ENCODE results near the gene LENEP. TPM values are rescaled to one million over a fixed set of nuclear protein-coding genes. Genes with fewer than 3 reads are reported as not detected.
A peak's percentile ranks its signal among the peaks of the same experiment; 100 is the strongest.

The LENEP gene
- total and polyA plus RNA-seq, 4 experiments from 2014 or later, result 1.1 to 3.1 TPM; not detected in 2

DNA sequence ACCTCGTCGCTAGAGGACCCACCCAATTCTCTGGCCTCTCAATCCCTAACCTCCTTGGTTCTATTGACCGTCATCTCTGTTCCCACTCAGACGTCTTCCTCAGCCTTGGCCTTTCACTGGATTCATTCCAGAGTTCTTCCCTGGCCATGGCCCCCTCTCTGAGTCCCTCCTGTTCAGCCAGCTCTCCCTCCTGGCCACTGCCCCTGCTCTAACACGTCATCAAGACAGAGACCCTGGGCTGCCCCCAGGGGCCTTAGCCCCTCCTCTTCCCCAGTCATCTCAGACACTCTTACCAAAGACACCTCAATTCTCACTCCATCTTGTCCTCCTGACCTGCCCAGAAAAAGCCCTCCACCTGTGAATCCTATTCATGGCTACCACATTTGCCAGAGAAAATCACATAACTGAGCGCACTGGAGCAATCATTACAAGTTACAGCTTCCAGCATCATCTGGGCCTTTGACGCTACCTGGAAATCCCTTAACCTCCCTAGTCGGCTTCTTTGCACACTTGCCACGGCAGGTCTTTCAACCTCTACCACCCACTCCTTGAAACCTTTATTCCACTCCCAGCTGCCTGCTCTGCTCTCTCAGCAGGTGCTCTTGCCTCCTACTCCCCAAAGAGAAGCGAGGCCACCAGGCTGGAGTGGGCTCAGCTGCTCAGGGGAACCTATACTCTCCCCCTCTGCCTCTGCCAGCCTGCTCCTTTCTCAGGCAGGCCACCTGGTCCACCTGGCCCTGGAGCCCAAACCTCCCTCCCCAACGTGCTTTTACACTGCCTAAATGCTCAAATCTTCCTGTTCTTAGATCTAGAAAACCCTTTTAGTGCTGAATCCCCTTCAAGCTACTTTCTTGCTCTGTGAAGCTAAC lies 26.2 kb downstream of the LENEP start:
- Histone ChIP-seq H3K9me3 (ENCODE audit: control insufficient read depth in 1 of 2, low read length in 2 of 2) (no peaks in the 10 kb centered on the region), H3K27ac (ENCODE audit: low read depth, low read length) (no peak overlapping the region), H3K36me3 (ENCODE audit: insufficient read depth, low read length) (peaks cover 8% of the 10 kb centered on the region), H3K4me3 (ENCODE audit: low read length in 2 of 2) (no peak overlapping the region), H3K27me3 (ENCODE audit: insufficient read depth, low read length) (no peaks in the 10 kb centered on the region), H3K4me1 (ENCODE audit: insufficient read depth, low read length) (peaks cover 41% of the 10 kb centered on the region)
- intact Hi-C loops (cut with micrococcal nuclease), result no loop called here
- peaks cover 31 to 63% (median 47%) of the 10 kb centered on the region in 4 donors for H3K4me1 Mint-ChIP-seq
- ChIA-PET POLR2A (ENCODE audit: partially characterized antibody) (interaction anchor here (0.6 to 38.9 kb wide), 5 partner anchors 11 to 49 kb away, joined by 3 to 1543 read pairs (median 67); partner anchors contain the start of genes CKS1B, FLAD1, LENEP and PBXIP1), CTCF (ENCODE audit: partially characterized antibody) (interaction anchor here (0.7 to 18.7 kb wide), 15 partner anchors 8 to 460 kb away, joined by 3 to 381 read pairs (median 3); partner anchors contain the start of genes ADAM15, CKS1B, FLAD1 and LENEP)
- H3K27me3 Mint-ChIP-seq, result no peaks in the 10 kb centered on the region
- H3K27ac Mint-ChIP-seq, result peak overlapping the region; percentile 65 to 91 (median 87)
- H3K36me3 Mint-ChIP-seq, result peaks cover 9 to 14% of the 10 kb centered on the region in 2 donors
- peaks cover 0 to 1% (median 0%) of the 10 kb centered on the region in 8 donors for H3K9me3 Mint-ChIP-seq
- H3K4me3 Mint-ChIP-seq, result peak overlapping the region in 4 of 8 donors; percentile 9 to 43 (median 22)
- no peak for DNase-seq

DNA sequence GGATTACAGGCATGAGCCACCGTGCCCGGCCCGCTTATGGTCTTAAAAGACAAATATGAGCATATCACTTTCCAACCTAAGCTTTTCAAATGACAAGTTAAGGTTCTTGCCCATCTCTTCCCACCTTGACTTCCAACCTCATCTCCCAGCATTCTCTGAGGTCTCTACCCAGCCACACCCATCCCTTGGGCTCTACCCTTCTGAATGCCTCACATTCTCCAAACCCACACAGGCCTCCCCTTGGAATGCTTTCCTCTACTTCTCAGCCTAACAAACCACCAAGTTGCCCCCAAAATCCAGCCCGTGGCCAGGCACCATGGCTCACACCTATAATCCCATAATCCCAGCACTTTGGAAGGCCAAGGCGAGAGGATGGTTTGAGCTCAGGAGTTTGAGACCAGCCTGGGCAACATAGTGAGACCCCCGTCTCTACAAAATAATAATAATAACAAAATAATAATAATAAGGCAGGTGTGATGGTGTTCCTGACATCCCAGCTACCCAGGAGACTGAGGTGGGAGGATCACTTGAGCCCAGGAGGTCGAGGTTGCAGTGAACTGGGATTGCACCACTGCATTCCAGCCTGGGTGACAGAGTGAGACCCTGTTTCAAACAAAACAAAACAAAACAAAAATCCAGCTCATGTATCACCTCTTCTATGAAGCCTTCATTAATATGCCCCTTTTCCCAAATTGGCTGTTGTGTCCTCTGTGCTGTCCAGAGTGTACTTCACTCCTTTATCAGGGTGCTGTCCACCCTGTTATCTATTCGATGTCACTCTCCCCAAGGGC lies 28.9 kb downstream of the LENEP start:
- CTCF ChIA-PET (ENCODE audit: partially characterized antibody), result interaction anchor here (1.0 to 18.7 kb wide), 4 partner anchors 23 to 39 kb away, joined by 3 to 381 read pairs (median 6); partner anchors contain the start of genes LENEP and ZBTB7B
- H3K9me3 ChIP-seq (ENCODE audit: control insufficient read depth in 1 of 2, low read length in 2 of 2), result no peaks in the 10 kb centered on the region
- intact Hi-C loops (cut with micrococcal nuclease), result no loop called here
- H3K36me3 Mint-ChIP-seq, result peaks cover 2 to 4% of the 10 kb centered on the region in 2 donors
- no peak overlapping the region for H3K27ac ChIP-seq (ENCODE audit: low read depth, low read length)
- no peaks in the 10 kb centered on the region for H3K36me3 ChIP-seq (ENCODE audit: insufficient read depth, low read length)
- no peak for DNase-seq
- H3K27me3 Mint-ChIP-seq, result no peaks in the 10 kb centered on the region
- H3K4me1 Mint-ChIP-seq, result peaks cover 19 to 39% (median 27%) of the 10 kb centered on the region in 4 donors
- no peak overlapping the region for H3K4me3 Mint-ChIP-seq
- peaks cover 14% of the 10 kb centered on the region for H3K4me1 ChIP-seq (ENCODE audit: insufficient read depth, low read length)
- H3K27me3 ChIP-seq (ENCODE audit: insufficient read depth, low read length), result no peaks in the 10 kb centered on the region
- POLR2A ChIA-PET (ENCODE audit: partially characterized antibody), result interaction anchor here (1.0 to 38.9 kb wide), 5 partner anchors 9 to 86 kb away, joined by 3 to 1543 read pairs (median 5); partner anchors contain the start of genes CKS1B, FLAD1, PBXIP1 and PMVK
- no peak overlapping the region for H3K4me3 ChIP-seq (ENCODE audit: low read length in 2 of 2)
- H3K9me3 Mint-ChIP-seq, result peaks cover 0 to 1% (median 0%) of the 10 kb centered on the region in 8 donors
- peak overlapping the region in 3 of 7 donors; percentile 72 to 85 (median 81) for H3K27ac Mint-ChIP-seq

DNA sequence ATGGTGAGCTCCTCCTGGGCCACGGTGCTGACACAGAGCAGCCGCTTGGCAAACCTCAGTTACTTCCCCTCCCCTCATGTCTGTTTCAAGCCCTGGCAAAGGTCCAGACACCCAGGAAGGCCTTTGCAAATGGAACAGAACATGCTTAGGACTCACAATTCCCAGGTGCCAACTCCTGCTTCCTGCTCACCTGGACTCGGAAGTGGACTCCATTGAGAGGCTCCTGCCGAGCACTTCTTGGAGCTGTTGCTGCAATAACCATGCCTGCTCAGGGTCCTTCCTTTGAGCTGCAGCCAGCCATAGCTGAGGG lies 29.5 kb downstream of the LENEP start:
- peaks cover 8% of the 10 kb centered on the region for H3K4me1 ChIP-seq (ENCODE audit: insufficient read depth, low read length)
- no peaks in the 10 kb centered on the region for H3K27me3 ChIP-seq (ENCODE audit: insufficient read depth, low read length)
- no peak overlapping the region for H3K4me3 ChIP-seq (ENCODE audit: low read length in 2 of 2)
- intact Hi-C loops (cut with micrococcal nuclease), result no loop called here
- CTCF ChIA-PET (ENCODE audit: partially characterized antibody), result interaction anchor here (1.0 to 18.7 kb wide), 6 partner anchors 16 to 42 kb away, joined by 3 to 381 read pairs (median 4); partner anchors contain the start of genes LENEP and ZBTB7B
- Mint-ChIP-seq H3K4me1 (peaks cover 19 to 35% (median 23%) of the 10 kb centered on the region in 4 donors), H3K4me3 (no peak overlapping the region), H3K27ac (peak overlapping the region in 3 of 7 donors; percentile 72 to 85 (median 81)), H3K36me3 (peaks cover 0 to 4% of the 10 kb centered on the region in 2 donors), H3K27me3 (no peaks in the 10 kb centered on the region), H3K9me3 (peaks cover 0 to 1% (median 0%) of the 10 kb centered on the region in 8 donors)
- POLR2A ChIA-PET (ENCODE audit: partially characterized antibody), result interaction anchor here (1.0 to 38.9 kb wide), 4 partner anchors 10 to 86 kb away, joined by 3 to 1543 read pairs (median 10); partner anchors contain the start of genes CKS1B, FLAD1, PBXIP1 and PMVK
- H3K9me3 ChIP-seq (ENCODE audit: control insufficient read depth in 1 of 2, low read length in 2 of 2), result no peaks in the 10 kb centered on the region
- no peak overlapping the region for H3K27ac ChIP-seq (ENCODE audit: low read depth, low read length)
- DNase-seq, result no peak
- H3K36me3 ChIP-seq (ENCODE audit: insufficient read depth, low read length), result no peaks in the 10 kb centered on the region

DNA sequence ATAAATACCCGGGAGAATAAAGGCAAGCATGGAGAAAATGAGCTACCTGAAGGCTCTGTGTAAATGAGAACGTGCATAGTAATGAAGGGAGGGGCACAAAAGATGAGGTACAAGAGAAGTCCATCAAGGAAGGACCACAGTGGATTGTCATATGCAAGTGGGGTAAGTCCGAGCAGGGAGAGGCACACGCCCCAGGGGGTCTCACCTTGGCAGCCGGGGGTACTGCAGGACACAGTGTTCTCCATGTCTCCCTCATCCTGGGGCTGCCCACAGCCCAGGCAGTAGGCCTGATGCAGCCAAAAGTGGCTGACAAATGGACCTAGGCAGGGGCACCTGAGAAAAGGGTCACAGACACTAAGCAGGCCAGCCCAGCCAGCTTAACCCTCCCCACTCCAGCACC lies 30.2 kb downstream of the LENEP start:
- intact Hi-C loops (cut with micrococcal nuclease), result no loop called here
- H3K27me3 Mint-ChIP-seq, result no peaks in the 10 kb centered on the region
- CTCF ChIA-PET (ENCODE audit: partially characterized antibody), result interaction anchor here (0.6 to 18.7 kb wide), 5 partner anchors 15 to 43 kb away, joined by 3 to 381 read pairs (median 3); partner anchors contain the start of genes LENEP and ZBTB7B
- H3K27ac Mint-ChIP-seq, result no peak overlapping the region
- no peaks in the 10 kb centered on the region for H3K9me3 ChIP-seq (ENCODE audit: control insufficient read depth in 1 of 2, low read length in 2 of 2)
- no peak overlapping the region for H3K27ac ChIP-seq (ENCODE audit: low read depth, low read length)
- H3K36me3 Mint-ChIP-seq, result peaks cover 0 to 4% of the 10 kb centered on the region in 2 donors
- DNase-seq, result no peak
- H3K4me1 ChIP-seq (ENCODE audit: insufficient read depth, low read length), result peaks cover under 1% of the 10 kb centered on the region
- no peaks in the 10 kb centered on the region for H3K36me3 ChIP-seq (ENCODE audit: insufficient read depth, low read length)
- no peaks in the 10 kb centered on the region for H3K27me3 ChIP-seq (ENCODE audit: insufficient read depth, low read length)
- peaks cover 0 to 1% (median 0%) of the 10 kb centered on the region in 8 donors for H3K9me3 Mint-ChIP-seq
- H3K4me3 ChIP-seq (ENCODE audit: low read length in 2 of 2), result no peak overlapping the region
- no peak overlapping the region for H3K4me3 Mint-ChIP-seq
- POLR2A ChIA-PET (ENCODE audit: partially characterized antibody), result interaction anchor here (1.1 to 38.9 kb wide), 3 partner anchors 11 to 53 kb away, joined by 3 to 1543 read pairs (median 15); partner anchors contain the start of genes CKS1B, FLAD1, PBXIP1 and PYGO2
- H3K4me1 Mint-ChIP-seq, result peaks cover 18 to 31% (median 22%) of the 10 kb centered on the region in 4 donors

- no peak overlapping the region for H3K4me3 ChIP-seq (ENCODE audit: low read length in 2 of 2)
- no peak for DNase-seq
- H3K9me3 ChIP-seq (ENCODE audit: control insufficient read depth in 1 of 2, low read length in 2 of 2), result no peaks in the 10 kb centered on the region
- Mint-ChIP-seq H3K9me3 (peaks cover 0 to 1% (median 0%) of the 10 kb centered on the region in 8 donors), H3K27ac (no peak overlapping the region), H3K4me1 (peaks cover 12 to 24% (median 18%) of the 10 kb centered on the region in 4 donors), H3K4me3 (no peak overlapping the region), H3K27me3 (no peaks in the 10 kb centered on the region), H3K36me3 (peaks cover 0 to 4% of the 10 kb centered on the region in 2 donors)
- no peaks in the 10 kb centered on the region for H3K27me3 ChIP-seq (ENCODE audit: insufficient read depth, low read length)
- intact Hi-C loops (cut with micrococcal nuclease), result no loop called here
- no peaks in the 10 kb centered on the region for H3K36me3 ChIP-seq (ENCODE audit: insufficient read depth, low read length)
- H3K27ac ChIP-seq (ENCODE audit: low read depth, low read length), result no peak overlapping the region
- H3K4me1 ChIP-seq (ENCODE audit: insufficient read depth, low read length), result no peaks in the 10 kb centered on the region
- ChIA-PET POLR2A (ENCODE audit: partially characterized antibody) (interaction anchor here (38.9 kb wide), 1 partner anchor 54 kb away, joined by 1543 read pairs; the partner anchor contains the start of genes CKS1B, FLAD1, PBXIP1 and PYGO2), CTCF (ENCODE audit: partially characterized antibody) (interaction anchor here (1.0 kb wide), 1 partner anchor 54 kb away, joined by 3 read pairs; the partner anchor contains the start of gene EFNA3)
These were observed 30.9 kb downstream of the LENEP start for GRCh38 chr1:155024315-155024714.

- ChIA-PET CTCF (ENCODE audit: partially characterized antibody) (no interaction called here), POLR2A (ENCODE audit: partially characterized antibody) (interaction anchor here (0.5 kb wide), 1 partner anchor 419 kb away, joined by 7 read pairs; no protein-coding TSS in a partner anchor)
- intact Hi-C loops (cut with micrococcal nuclease), result no loop called here
- Histone ChIP-seq H3K36me3 (ENCODE audit: insufficient read depth, low read length) (no peaks in the 10 kb centered on the region), H3K9me3 (ENCODE audit: control insufficient read depth in 1 of 2, low read length in 2 of 2) (no peaks in the 10 kb centered on the region), H3K27ac (ENCODE audit: low read depth, low read length) (no peak overlapping the region), H3K4me1 (ENCODE audit: insufficient read depth, low read length) (no peaks in the 10 kb centered on the region), H3K27me3 (ENCODE audit: insufficient read depth, low read length) (no peaks in the 10 kb centered on the region), H3K4me3 (ENCODE audit: low read length in 2 of 2) (no peak overlapping the region)
- no peak for DNase-seq
- no peaks in the 10 kb centered on the region for H3K36me3 Mint-ChIP-seq
- no peak overlapping the region for H3K27ac Mint-ChIP-seq
- no peaks in the 10 kb centered on the region for H3K27me3 Mint-ChIP-seq
- H3K4me1 Mint-ChIP-seq, result peaks cover 4 to 15% (median 10%) of the 10 kb centered on the region in 4 donors
- H3K4me3 Mint-ChIP-seq, result no peak overlapping the region
- H3K9me3 Mint-ChIP-seq, result peaks cover 0 to 1% (median 0%) of the 10 kb centered on the region in 8 donors
These were observed 32.8 kb downstream of the LENEP start for GRCh38 chr1:155026154-155026553.

All from CD4-positive, alpha-beta memory T cell (primary cell).